H1 (cell line): ENCODE measurements around the gene PPM1G. TPM values are rescaled to one million over a fixed set of nuclear protein-coding genes. Genes with fewer than 3 reads are reported as not detected.

Experiments
- CTCF ChIA-PET: fragments of 300-600 bp; sonication (Branson Sonifier 250); formaldehyde crosslinking; loops from one replicate; lab custom pipeline; 2021; ENCODE audit not compliant: partially characterized antibody; lab: Charles Lee
- POLR2A ChIA-PET: fragments of 300-600 bp; sonication (Branson Sonifier 250); formaldehyde crosslinking; loops from one replicate; lab custom pipeline; 2021; ENCODE audit warnings: inconsistent platforms; ENCODE audit not compliant: partially characterized antibody; lab: Charles Lee
- DNase-seq, 2 experiments: peaks; one replicate each; pipeline versions ENCODE4 v3.0.0 to v3.0.0-alpha.2; 2010 to 2022; ENCODE audit warnings: low spot score in 2 of 2, low read depth in 1 of 2, mixed read lengths in 1 of 2
- FAIRE-seq: peaks from 2 replicates; lab custom pipeline; 2011; peaks lifted over from hg19 to GRCh38; lab: Jason Lieb, UNC
- H2AFZ ChIP-seq: 2 replicates; pipeline ENCODE4 v1.8.1; 2012; ENCODE audit warnings: low read length, inconsistent platforms
- H2AK5ac ChIP-seq: 2 replicates; pipeline ENCODE4 v1.6.1; 2013; ENCODE audit warnings: low read depth, low read length
- H2BK120ac ChIP-seq: replicated peaks from 2 replicates; pipeline ENCODE3; 2013; ENCODE audit warnings: low read depth, low read length, inconsistent platforms
- H2BK12ac ChIP-seq: 2 replicates; pipeline ENCODE4 v1.6.1; 2013; ENCODE audit warnings: low read depth, low read length
- H2BK15ac ChIP-seq: 2 replicates; pipeline ENCODE4 v1.6.1; 2013; ENCODE audit warnings: low read length
- H2BK20ac ChIP-seq: 2 replicates; pipeline ENCODE4 v1.6.1; 2013; ENCODE audit warnings: low read length
- H2BK5ac ChIP-seq: 2 replicates; pipeline ENCODE4 v1.6.1; 2013; ENCODE audit warnings: low read depth, low read length
- H3K14ac ChIP-seq: 2 replicates; pipeline ENCODE4 v1.6.1; 2013; ENCODE audit warnings: inconsistent platforms; ENCODE audit not compliant: insufficient read length
- H3K18ac ChIP-seq: 2 replicates; pipeline ENCODE4 v1.6.1; 2013; ENCODE audit warnings: low read length; ENCODE audit errors: extremely low read depth
- H3K23ac ChIP-seq: 2 replicates; pipeline ENCODE4 v1.6.1; 2013; ENCODE audit warnings: inconsistent platforms; ENCODE audit not compliant: insufficient read length
- H3K23me2 ChIP-seq: 2 replicates; pipeline ENCODE4 v1.6.1; 2013; ENCODE audit warnings: low read depth, low read length
- H3K27ac ChIP-seq: 2 replicates; pipeline ENCODE4 v1.6.1; 2011; ENCODE audit warnings: low read depth, low read length, inconsistent platforms
- H3K27me3 ChIP-seq, 4 experiments: replicated peaks in 1 of 4; 1 replicate in 1 of 4; 2 replicates in 3 of 4; pipeline versions ENCODE4 v1.6.1 to v1.8.1; 2011 to 2013; ENCODE audit warnings: low read length in 3 of 4, mild to moderate bottlenecking in 3 of 4, inconsistent platforms in 2 of 4, mixed read lengths in 2 of 4, moderate library complexity in 1 of 4; ENCODE audit not compliant: control insufficient read depth in 3 of 4, insufficient read depth in 3 of 4; ENCODE audit errors: extremely low read depth in 1 of 4
- H3K36me3 ChIP-seq, 4 experiments: 2 replicates each; pipeline versions ENCODE4 v1.6.1 to v1.8.1; 2011 to 2013; ENCODE audit warnings: mild to moderate bottlenecking in 4 of 4, low read length in 3 of 4, moderate library complexity in 2 of 4, control low read depth in 1 of 4, inconsistent platforms in 1 of 4; ENCODE audit not compliant: insufficient read depth in 4 of 4, control insufficient read depth in 2 of 4
- H3K4ac ChIP-seq: replicated peaks from 2 replicates; pipeline ENCODE3; 2013; ENCODE audit warnings: low read length, low read depth, mixed read lengths, inconsistent platforms; ENCODE audit not compliant: insufficient read length
- H3K4me1 ChIP-seq, 4 experiments: replicated peaks in 1 of 4; 1 replicate in 1 of 4; 2 replicates in 3 of 4; pipeline versions ENCODE4 v1.6.1 to v1.8.1; 2011 to 2013; ENCODE audit warnings: low read length in 3 of 4, inconsistent platforms in 2 of 4, mixed read lengths in 1 of 4; ENCODE audit not compliant: insufficient read depth in 4 of 4, control insufficient read depth in 3 of 4
- H3K4me2 ChIP-seq, 2 experiments: 2 replicates each; pipeline versions ENCODE4 v1.6.1 to v1.8.1; 2011 to 2013; ENCODE audit warnings: low read depth in 2 of 2, low read length in 2 of 2, control low read depth in 1 of 2, inconsistent platforms in 1 of 2, mild to moderate bottlenecking in 1 of 2; ENCODE audit not compliant: insufficient read depth in 1 of 2
- H3K4me3 ChIP-seq, 4 experiments: fragments of 200-600, 300-600 bp in 1 of 4; sonication (generic), shearing (Covaris generic), sonication (Bioruptor Twin) in 1 of 4; 2 replicates each; pipeline versions ENCODE4 v1.5.1 to v1.8.1; 2011 to 2016; ENCODE audit warnings: low read length in 4 of 4, low read depth in 3 of 4, control low read depth in 2 of 4, inconsistent platforms in 2 of 4, mild to moderate bottlenecking in 2 of 4, mixed read lengths in 1 of 4, moderate library complexity in 1 of 4; ENCODE audit not compliant: insufficient read depth in 2 of 4; ENCODE audit errors: extremely low read depth in 1 of 4
- H3K56ac ChIP-seq: replicated peaks from 2 replicates; pipeline ENCODE3; 2013; ENCODE audit warnings: low read depth, mild to moderate bottlenecking, mixed read lengths, low read length, inconsistent platforms; ENCODE audit not compliant: insufficient read length
- H3K79me1 ChIP-seq: 2 replicates; pipeline ENCODE4 v1.6.1; 2013; ENCODE audit warnings: low read depth, low read length, control low read depth
- H3K79me2 ChIP-seq, 2 experiments: 2 replicates each; pipeline versions ENCODE4 v1.6.1 to v1.8.1; 2012 to 2013; ENCODE audit warnings: low read length in 2 of 2, mild to moderate bottlenecking in 2 of 2, inconsistent platforms in 1 of 2; ENCODE audit not compliant: insufficient read depth in 2 of 2, control insufficient read depth in 1 of 2
- H3K9ac ChIP-seq, 4 experiments: replicated peaks in 1 of 4; 1 replicate in 1 of 4; 2 replicates in 3 of 4; pipeline versions ENCODE4 v1.6.1 to v1.8.1; 2011 to 2013; ENCODE audit warnings: low read depth in 3 of 4, low read length in 3 of 4, control low read depth in 2 of 4, mild to moderate bottlenecking in 2 of 4, moderate library complexity in 2 of 4, inconsistent platforms in 1 of 4; ENCODE audit errors: extremely low read depth in 1 of 4
- H3K9me3 ChIP-seq, 2 experiments: 2 replicates each; pipeline versions ENCODE4 v1.6.1 to v1.8.1; 2012 to 2013; ENCODE audit warnings: mild to moderate bottlenecking in 2 of 2, moderate library complexity in 2 of 2, control low read depth in 1 of 2, inconsistent platforms in 1 of 2, low read depth in 1 of 2, low read length in 1 of 2, mixed read lengths in 1 of 2; ENCODE audit not compliant: insufficient read depth in 2 of 2
- H4K20me1 ChIP-seq, 2 experiments: replicated peaks in 1 of 2; 2 replicates each; pipeline versions ENCODE3 to v1.8.1; 2011 to 2013; ENCODE audit warnings: inconsistent platforms in 2 of 2, low read length in 2 of 2, mild to moderate bottlenecking in 1 of 2; ENCODE audit not compliant: insufficient read depth in 2 of 2, control insufficient read depth in 1 of 2
- H4K5ac ChIP-seq: 2 replicates; pipeline ENCODE4 v1.6.1; 2013; ENCODE audit warnings: low read length, low read depth, mixed read lengths, inconsistent platforms; ENCODE audit not compliant: insufficient read length
- H4K8ac ChIP-seq: 2 replicates; pipeline ENCODE4 v1.8.0; 2013; ENCODE audit warnings: mild to moderate bottlenecking, moderate library complexity, low read length, inconsistent platforms; ENCODE audit not compliant: insufficient read depth; ENCODE audit errors: extremely low read depth
- H4K91ac ChIP-seq: replicated peaks from 2 replicates; pipeline ENCODE3; 2013; ENCODE audit warnings: low read length, mixed read lengths, inconsistent platforms; ENCODE audit not compliant: insufficient read length
- ATF3 ChIP-seq: IDR thresholded peaks from 2 replicates; pipeline ENCODE4 v1.6.1; 2011; ENCODE audit warnings: low read depth, mild to moderate bottlenecking, low read length; ENCODE audit not compliant: insufficient read depth
- CBX5 ChIP-seq: fragments of 300-800, 300-1000 bp; sonication (generic); IDR thresholded peaks from 2 replicates; pipeline ENCODE4 v1.7.1; 2016; ENCODE audit warnings: antibody characterized with exemption, low read length, low read depth
- CREB1 ChIP-seq: IDR thresholded peaks from 2 replicates; pipeline ENCODE4 v1.6.1; 2012; ENCODE audit warnings: inconsistent platforms
- EZH2 ChIP-seq: fragments of 200-600 bp; sonication (generic); IDR thresholded peaks from 2 replicates; pipeline ENCODE4 v1.7.1; 2012; ENCODE audit warnings: low read depth, mild to moderate bottlenecking, moderate library complexity, low read length, inconsistent platforms; ENCODE audit not compliant: severe bottlenecking
- HDAC2 ChIP-seq, 2 experiments: fragments of 300-600 bp in 1 of 2; sonication (generic) in 1 of 2; IDR thresholded peaks; 2 replicates each; pipeline ENCODE4 v1.6.1; 2011 to 2012; ENCODE audit warnings: low read depth in 2 of 2, low read length in 2 of 2, mild to moderate bottlenecking in 2 of 2, moderate library complexity in 2 of 2, borderline replicate concordance in 1 of 2, inconsistent platforms in 1 of 2
- JUND ChIP-seq: IDR thresholded peaks from 2 replicates; pipeline ENCODE4 v1.6.1; 2011; ENCODE audit warnings: mild to moderate bottlenecking, improper control_type of control experiment, low read length
- RBBP5 ChIP-seq: IDR thresholded peaks from 2 replicates; pipeline ENCODE4 v1.7.1; 2012; ENCODE audit warnings: low read depth, mild to moderate bottlenecking, inconsistent platforms, low read length, moderate library complexity, borderline replicate concordance
- SAP30 ChIP-seq: fragments of 300-600 bp; sonication (generic); IDR thresholded peaks from 2 replicates; pipeline ENCODE4 v1.7.1; 2012; ENCODE audit warnings: low read length, moderate library complexity, mild to moderate bottlenecking, inconsistent platforms; ENCODE audit not compliant: insufficient read depth, insufficient replicate concordance
- TEAD4 ChIP-seq: IDR thresholded peaks from 2 replicates; pipeline ENCODE4 v1.6.1; 2012; ENCODE audit warnings: low read depth, low read length, inconsistent platforms, mixed read lengths
- YY1 ChIP-seq: IDR thresholded peaks from 2 replicates; pipeline ENCODE4 v1.6.1; 2011; ENCODE audit warnings: low read depth, mild to moderate bottlenecking, low read length
- WGBS, 2 experiments: shearing (Covaris generic) in 1 of 2; methylation state at CpG; one replicate each; pipeline versions ENCODE4 v1.1.6 to v1.1.7; 2013 to 2015; ENCODE audit warnings: low lambda C conversion rate in 2 of 2, mixed read lengths in 2 of 2, inconsistent platforms in 1 of 2, low coverage in 1 of 2, missing lambda C conversion rate in 1 of 2; ENCODE audit not compliant: insufficient replicate concordance in 2 of 2, insufficient coverage in 1 of 2, insufficient read length in 1 of 2; ENCODE audit errors: extremely low coverage in 1 of 2, missing lambda C conversion rate in 1 of 2; 5-methylcytosine and 5-hydroxymethylcytosine counted together
- polyA plus RNA-seq, 7 experiments: library from polyadenylated mRNA; depleted of rRNA in 3 of 7; stranded (reverse) in 5 of 7; unstranded in 2 of 7; fragments of >200 nt in 5 of 7; fragments of 200-250 nt in 2 of 7; gene quantifications; 1 replicate in 5 of 7; 2 replicates in 1 of 7; 4 replicates in 1 of 7; pipeline versions ENCODE4 v1.2.1 to v1.2.3, GENCODE V29; 2011 to 2013; ENCODE audit warnings: missing spikeins in 2 of 7, mixed read lengths in 2 of 7
- total RNA-seq: library from RNA; stranded (reverse); fragmentation: NEBNext Ultra II Directional; extraction: Animal tissue kit (Norgen Biotek cat#: 25700); gene quantifications from 2 replicates; pipeline ENCODE4 v1.2.1, GENCODE V29; 2021

Gene PPM1G
- total and polyA plus RNA-seq, 2 of the 8 experiments (the other 6 are each of a cell fraction or from before 2014, with no cell fraction given): 73.3 to 203 TPM

GRCh38 chr2:27408601-27409320 is 630 bp downstream of the PPM1G start:
- CTCF ChIA-PET: interaction anchor here (0.6 to 2.7 kb wide), 10 partner anchors 11 to 375 kb away, joined by 3 to 8 read pairs (median 4); no protein-coding TSS in a partner anchor
- TF ChIP-seq HDAC2 (IDR thresholded peaks at IDR 0.05; ENCODE audit: borderline replicate concordance in 1 of 2, low read depth in 2 of 2, low read length in 2 of 2) (no peak), SAP30 (peak; percentile 39), TEAD4 (no peak), YY1 (0 out of 2 replicates have a peak, but pooled peaks have one; percentile 26), RBBP5 (peak; percentile 68; the same call in 1 of the 2 replicates), ATF3 (no peak), CREB1 (no peak), JUND (no peak), EZH2 (no peak), CBX5 (no peak)

More at GRCh38 chr2:27408601-27409320, 630 bp downstream of the PPM1G start:
- Histone ChIP-seq H3K18ac (0 out of 2 replicates have a peak overlapping the region, but pooled peaks have one; percentile 51), H4K20me1 (peaks cover 3 to 6% of the 10 kb centered on the region in 2 experiments), H2AK5ac (no peak overlapping the region), H2BK15ac (no peak overlapping the region), H3K14ac (no peak overlapping the region), H3K4me2 (peak overlapping the region; percentile 70 to 87; a peak in 3 of 4 replicates), H4K8ac (peak overlapping the region; percentile 95), H3K79me2 (peaks cover 26 to 54% of the 10 kb centered on the region in 2 experiments), H3K36me3 (peaks cover 0 to 4% (median 0%) of the 10 kb centered on the region in 4 experiments; a peak in 2 of 8 replicates), H4K91ac (peak overlapping the region; percentile 32), H3K79me1 (no peaks in the 10 kb centered on the region), H3K9me3 (no peaks in the 10 kb centered on the region), H3K23ac (no peak overlapping the region), H3K27ac (peak overlapping the region; percentile 78), H2BK5ac (peak overlapping the region; percentile 87), H3K9ac (peak overlapping the region; percentile 74 to 91 (median 86)), H2AFZ (no peak overlapping the region), H3K27me3 (no peaks in the 10 kb centered on the region), H3K4ac (peak overlapping the region; percentile 41), H2BK12ac (no peak overlapping the region), H2BK20ac (no peak overlapping the region), H3K4me1 (peaks cover 0 to 5% (median 3%) of the 10 kb centered on the region in 4 experiments; a peak in 4 of 7 replicates), H2BK120ac (no peak overlapping the region), H3K4me3 (peak overlapping the region; percentile 68 to 96 (median 92)), H3K56ac (peak overlapping the region; percentile 78), H3K23me2 (peaks cover 7% of the 10 kb centered on the region), H4K5ac (peak overlapping the region; percentile 16)
- POLR2A ChIA-PET: interaction anchor here (0.9 to 4.1 kb wide), 19 partner anchors 10 to 255 kb away, joined by 3 to 48 read pairs (median 5); partner anchors contain the start of genes CCDC121, EIF2B4, FNDC4 and GPN1
- no peak for FAIRE-seq
- DNase-seq: no peak
- 3% methylated on average over 27 of the region's 33 CpGs; no CpG with 5 or more reads in 1 of the 2 experiments for WGBS, 2 experiments
